ENCODE data around the gene NTRK3.

- TF ChIP-seq CTCF (IDR thresholded peaks at IDR 0.05) (no peak), POLR2A (IDR thresholded peaks at IDR 0.05) (no peak)
Measured at GRCh38 chr15:87949575-87950223, 306.8 kb downstream of the NTRK3 start.
